SU-DHL-6 (cell line): ENCODE measurements around the gene ANKS1B.
"Not testable (repeated sequence)": the region's sequence is repeated elsewhere in the genome, so short reads cannot be mapped to it uniquely, and the experiment has no call there.

Source experiments
- H2AFZ ChIP-seq: fragments of 200-600 bp; sonication (generic); 2 replicates; pipeline ENCODE4 v1.6.1; 2014; ENCODE audit warnings: low read depth, mild to moderate bottlenecking, moderate library complexity, mixed read lengths, antibody characterized with exemption, low read length; ENCODE audit not compliant: severe bottlenecking
- H3F3A ChIP-seq: fragments of 200-600 bp; shearing (Covaris generic); 2 replicates; pipeline ENCODE4 v1.6.0; 2016; ENCODE audit warnings: antibody characterized with exemption, mild to moderate bottlenecking; ENCODE audit not compliant: insufficient read depth
- H3K27ac ChIP-seq: fragments of 200-600 bp; sonication (generic); 2 replicates; pipeline ENCODE4 v1.5.1; 2016; ENCODE audit warnings: low read depth, mild to moderate bottlenecking, low read length, moderate library complexity, mixed read lengths
- H3K27me3 ChIP-seq: fragments of 200-600 bp; sonication (generic), shearing (Covaris generic); 2 replicates; pipeline ENCODE4 v1.6.0; 2014; ENCODE audit warnings: mild to moderate bottlenecking, low read length
- H3K36me3 ChIP-seq: fragments of 200-600 bp; sonication (generic); 2 replicates; pipeline ENCODE4 v1.6.1; 2014; ENCODE audit warnings: mild to moderate bottlenecking, low read length, mixed read lengths
- H3K4me2 ChIP-seq: fragments of 300-600, 200-600 bp; shearing (Covaris generic), sonication (generic); 2 replicates; pipeline ENCODE4 v1.6.0; 2014; ENCODE audit warnings: low read length, low read depth, mild to moderate bottlenecking; ENCODE audit not compliant: poor library complexity, severe bottlenecking
- H3K4me3 ChIP-seq: fragments of 200-600 bp; sonication (generic); 2 replicates; pipeline ENCODE4 v1.5.1; 2014; ENCODE audit warnings: antibody characterized with exemption, low read length, mild to moderate bottlenecking, mixed read lengths; ENCODE audit not compliant: insufficient read depth, poor library complexity, severe bottlenecking
- H3K79me2 ChIP-seq: fragments of 200-600 bp; sonication (generic); 2 replicates; pipeline ENCODE4 v1.6.1; 2014; ENCODE audit warnings: mild to moderate bottlenecking, low read length, moderate library complexity; ENCODE audit not compliant: insufficient read depth
- H3K9ac ChIP-seq: fragments of 200-600 bp; sonication (generic); 2 replicates; pipeline ENCODE4 v1.7.0; 2014; ENCODE audit warnings: mild to moderate bottlenecking, low read length
- H3K9me2 ChIP-seq: fragments of 200-600 bp; sonication (generic); replicated peaks from 2 replicates; pipeline ENCODE4 v1.6.1; 2014; ENCODE audit warnings: low read length; ENCODE audit not compliant: insufficient read depth
- H3K9me3 ChIP-seq: fragments of 200-600 bp; sonication (generic); 2 replicates; pipeline ENCODE4 v1.6.1; 2014; ENCODE audit warnings: low read length, mixed read lengths; ENCODE audit not compliant: insufficient read depth
- H4K20me1 ChIP-seq: fragments of 200-600 bp; sonication (generic); 2 replicates; pipeline ENCODE4 v1.6.1; 2014; ENCODE audit warnings: low read depth, mild to moderate bottlenecking, antibody characterized with exemption, low read length, moderate library complexity, mixed read lengths
- EZH2phosphoT487 ChIP-seq: fragments of 200-600 bp; sonication (generic), shearing (Covaris generic); conservative IDR thresholded peaks from 2 replicates; pipeline ENCODE4 v1.6.1; 2018; ENCODE audit warnings: mild to moderate bottlenecking, antibody characterized with exemption, low read length, moderate library complexity, mixed read lengths
- TF ChIP-seq, protein P1 (sequence below): fragments of 200-600 bp; sonication (generic); IDR thresholded peaks from one replicate; pipeline ENCODE4 v1.5.1; 2017; ENCODE audit warnings: antibody characterized with exemption, mild to moderate bottlenecking, low read length, moderate library complexity; ENCODE audit not compliant: insufficient read depth, poor library complexity, severe bottlenecking

ANKS1B gene

DNA sequence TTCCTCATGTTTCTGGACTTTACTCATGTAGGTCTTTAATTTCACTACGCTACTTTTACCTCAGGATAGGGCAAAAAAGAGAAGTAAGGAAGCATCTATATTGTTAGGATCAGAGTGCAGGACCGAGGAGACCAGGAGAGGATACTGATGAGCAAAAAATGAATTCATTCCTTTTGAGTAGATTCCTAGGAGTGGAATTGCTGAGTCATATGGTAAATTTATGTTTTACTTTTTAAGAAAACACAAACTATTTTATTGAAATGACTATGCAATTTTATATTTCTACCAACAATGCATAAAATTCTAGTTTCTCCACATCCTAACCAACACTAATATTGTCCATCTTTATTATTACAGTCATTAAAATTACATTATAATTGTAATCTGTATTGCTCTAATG, 388.0 kb downstream of the ANKS1B start:
- H3K27ac ChIP-seq, result no peak overlapping the region
- no peaks in the 10 kb centered on the region for H3K36me3 ChIP-seq
- no peaks in the 10 kb centered on the region for H3K9me2 ChIP-seq
- H4K20me1 ChIP-seq, result no peaks in the 10 kb centered on the region
- no peaks in the 10 kb centered on the region for H3K9me3 ChIP-seq
- no peak overlapping the region for H3K9ac ChIP-seq
- TF ChIP-seq, protein P1, sequence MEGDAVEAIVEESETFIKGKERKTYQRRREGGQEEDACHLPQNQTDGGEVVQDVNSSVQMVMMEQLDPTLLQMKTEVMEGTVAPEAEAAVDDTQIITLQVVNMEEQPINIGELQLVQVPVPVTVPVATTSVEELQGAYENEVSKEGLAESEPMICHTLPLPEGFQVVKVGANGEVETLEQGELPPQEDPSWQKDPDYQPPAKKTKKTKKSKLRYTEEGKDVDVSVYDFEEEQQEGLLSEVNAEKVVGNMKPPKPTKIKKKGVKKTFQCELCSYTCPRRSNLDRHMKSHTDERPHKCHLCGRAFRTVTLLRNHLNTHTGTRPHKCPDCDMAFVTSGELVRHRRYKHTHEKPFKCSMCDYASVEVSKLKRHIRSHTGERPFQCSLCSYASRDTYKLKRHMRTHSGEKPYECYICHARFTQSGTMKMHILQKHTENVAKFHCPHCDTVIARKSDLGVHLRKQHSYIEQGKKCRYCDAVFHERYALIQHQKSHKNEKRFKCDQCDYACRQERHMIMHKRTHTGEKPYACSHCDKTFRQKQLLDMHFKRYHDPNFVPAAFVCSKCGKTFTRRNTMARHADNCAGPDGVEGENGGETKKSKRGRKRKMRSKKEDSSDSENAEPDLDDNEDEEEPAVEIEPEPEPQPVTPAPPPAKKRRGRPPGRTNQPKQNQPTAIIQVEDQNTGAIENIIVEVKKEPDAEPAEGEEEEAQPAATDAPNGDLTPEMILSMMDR, result no peak
- no peak for TF ChIP-seq EZH2phosphoT487
- no peaks in the 10 kb centered on the region for H3K27me3 ChIP-seq
- H2AFZ ChIP-seq, result no peak overlapping the region
- H3K4me2 ChIP-seq, result no peak overlapping the region
- H3F3A ChIP-seq, result no peaks in the 10 kb centered on the region
- no peak overlapping the region for H3K4me3 ChIP-seq
- no peaks in the 10 kb centered on the region for H3K79me2 ChIP-seq

DNA sequence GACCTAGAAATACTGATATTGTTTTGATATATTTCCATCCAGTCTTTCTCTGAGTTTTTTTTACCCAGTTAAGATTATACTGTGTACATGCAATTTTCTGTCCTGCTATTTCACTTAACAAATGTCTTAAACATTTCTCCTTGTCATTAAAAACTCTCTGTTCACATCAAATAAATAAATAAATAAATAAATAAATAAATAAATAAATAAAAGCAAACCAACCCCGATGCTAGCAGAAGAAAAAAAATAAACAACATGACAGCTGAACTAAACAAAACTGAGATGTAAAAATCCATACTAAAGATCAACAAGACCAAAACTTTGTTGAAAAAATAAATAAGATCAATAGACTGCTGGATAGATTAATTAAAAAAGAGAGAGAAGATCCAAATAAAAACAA, 407.6 kb downstream of the ANKS1B start:
- H3K27ac ChIP-seq, H3K27me3 ChIP-seq, H3K9me3 ChIP-seq, H3K79me2 ChIP-seq, H2AFZ ChIP-seq, H3K9me2 ChIP-seq, H4K20me1 ChIP-seq, H3K4me2 ChIP-seq, H3K9ac ChIP-seq, H3K4me3 ChIP-seq, H3K36me3 ChIP-seq, H3F3A ChIP-seq: not testable (repeated sequence)

DNA sequence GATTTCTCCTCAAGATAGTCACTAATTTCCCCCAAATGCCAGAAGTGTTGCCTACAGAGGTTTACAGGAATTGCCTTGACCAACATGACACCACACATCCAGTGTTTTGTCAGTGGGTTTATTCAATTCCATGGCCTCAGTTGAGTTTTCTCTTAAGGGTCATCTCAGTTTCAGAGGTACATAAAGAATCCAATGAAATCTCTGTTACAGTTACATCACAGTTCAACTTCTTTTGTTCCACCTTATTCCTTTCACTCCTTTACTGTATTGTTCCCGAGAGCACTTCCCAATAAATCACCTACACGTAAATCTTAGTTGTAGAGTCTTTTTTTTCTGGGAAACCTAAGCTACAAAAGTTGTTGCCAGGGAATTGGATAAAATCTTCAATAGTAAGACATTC, 410.8 kb downstream of the ANKS1B start:
- Histone ChIP-seq H3K9ac (no peak overlapping the region), H3K27ac (no peak overlapping the region), H2AFZ (no peak overlapping the region), H3F3A (no peaks in the 10 kb centered on the region), H4K20me1 (no peaks in the 10 kb centered on the region), H3K4me2 (no peak overlapping the region), H3K79me2 (no peaks in the 10 kb centered on the region), H3K36me3 (no peaks in the 10 kb centered on the region), H3K9me3 (no peaks in the 10 kb centered on the region), H3K9me2 (no peaks in the 10 kb centered on the region), H3K4me3 (no peak overlapping the region), H3K27me3 (no peaks in the 10 kb centered on the region)
- no peak for TF ChIP-seq EZH2phosphoT487
- TF ChIP-seq, protein P1, result no peak

DNA sequence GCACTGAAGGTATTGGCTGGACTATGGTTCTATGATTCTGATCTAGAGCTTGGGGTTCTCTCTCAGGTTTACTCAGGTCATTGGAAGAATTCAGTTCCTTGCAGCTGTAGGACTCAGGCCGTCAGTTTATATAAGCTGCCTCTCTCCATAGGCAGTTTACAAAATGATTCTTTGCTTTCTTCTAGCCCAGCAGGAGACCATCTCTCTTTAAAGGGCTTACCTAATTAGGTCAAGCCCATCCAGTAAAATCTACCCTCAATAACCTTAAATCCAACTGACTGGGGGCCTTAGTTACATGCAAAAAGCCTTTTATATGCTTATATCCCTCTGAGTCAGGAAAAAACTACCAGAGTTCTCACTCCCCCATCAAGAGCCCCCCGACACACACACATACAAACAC, 417.7 kb downstream of the ANKS1B start:
- Histone ChIP-seq H4K20me1 (no peaks in the 10 kb centered on the region), H3K9me2 (no peaks in the 10 kb centered on the region), H2AFZ (no peak overlapping the region), H3F3A (no peaks in the 10 kb centered on the region), H3K79me2 (no peaks in the 10 kb centered on the region), H3K9ac (no peak overlapping the region), H3K27ac (no peak overlapping the region), H3K9me3 (no peaks in the 10 kb centered on the region), H3K4me2 (no peak overlapping the region), H3K4me3 (no peak overlapping the region), H3K27me3 (no peaks in the 10 kb centered on the region), H3K36me3 (no peaks in the 10 kb centered on the region)
- TF ChIP-seq, protein P1, result no peak
- no peak for TF ChIP-seq EZH2phosphoT487
